HG02759 (cell line): ENCODE data around the gene CUL9.

Experiments
- ATAC-seq: cut with Tn5 transposase; IDR thresholded peaks from one replicate; pipeline ENCODE4 v1.9.1; 2021; ENCODE audit warnings: mild to moderate bottlenecking, moderate library complexity; ENCODE audit not compliant: unreplicated experiment

Gene CUL9

GRCh38 chr6:43269273-43270007 lies 87.4 kb downstream of the CUL9 start:
- no peak for ATAC-seq

- ATAC-seq, result no peak
These were observed 89.3 kb downstream of the CUL9 start for GRCh38 chr6:43271103-43271815.

GRCh38 chr6:43271944-43272343 lies 89.9 kb downstream of the CUL9 start:
- ATAC-seq, result no peak

GRCh38 chr6:43273707-43274106 lies 91.7 kb downstream of the CUL9 start:
- no peak for ATAC-seq
